ENCODE results near the gene HSPE1. TPM values are rescaled to one million over a fixed set of nuclear protein-coding genes. Genes with fewer than 3 reads are reported as not detected.

HSPE1 gene
- total and polyA plus RNA-seq, 2 of the 8 experiments (the other 6 are each of a cell fraction or from before 2014, with no cell fraction given): 206 to 377 TPM

DNA sequence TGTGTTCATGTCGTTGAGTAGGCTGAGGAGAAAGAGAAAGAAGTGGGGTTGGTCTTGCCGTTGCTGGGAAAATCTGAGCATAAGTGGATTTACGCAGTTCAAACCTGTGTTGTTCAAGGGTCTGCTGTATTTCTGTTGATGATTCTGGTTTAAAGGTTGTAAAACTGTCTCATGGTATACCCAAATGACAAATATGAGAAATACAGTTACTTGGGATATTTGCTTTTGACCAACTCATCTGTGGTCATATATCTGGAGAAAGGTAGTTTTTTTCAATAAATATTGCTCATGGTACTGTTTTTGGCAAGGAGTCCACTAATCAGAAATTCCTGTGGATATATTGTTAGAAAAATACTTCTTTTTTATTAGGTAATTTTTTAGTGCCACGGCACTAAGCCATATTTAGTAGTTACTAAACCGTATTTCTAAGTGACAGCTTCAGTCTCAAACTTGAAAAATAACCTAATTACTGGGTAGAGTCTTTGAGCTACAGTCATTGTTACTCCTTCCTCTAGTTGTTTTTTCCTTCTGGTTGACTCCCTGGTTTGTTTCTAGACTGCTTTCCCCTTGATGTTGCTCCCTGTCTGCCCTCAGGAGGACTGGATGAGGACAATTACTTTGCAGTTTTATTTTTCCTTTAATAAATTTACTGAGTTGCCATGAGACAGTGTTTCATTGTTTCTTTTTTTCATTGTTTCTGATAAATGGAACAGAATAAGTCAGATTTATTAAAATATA, 47.2 kb downstream of the HSPE1 start:
- no peak overlapping the region for H2BK12ac ChIP-seq (ENCODE audit: low read depth, low read length)
- H3K4ac ChIP-seq (replicated peaks; ENCODE audit: insufficient read length, low read depth, low read length): no peak overlapping the region
- no peak overlapping the region for H2BK120ac ChIP-seq (replicated peaks; ENCODE audit: low read depth, low read length)
- H2BK20ac ChIP-seq (ENCODE audit: low read length): no peak overlapping the region
- H3K79me2 ChIP-seq (ENCODE audit: control insufficient read depth in 1 of 2, insufficient read depth in 2 of 2, low read length in 2 of 2): no peaks in the 10 kb centered on the region
- no peak overlapping the region for H3K9ac ChIP-seq (replicated peaks in 1 of 4; ENCODE audit: extremely low read depth in 1 of 4, low read depth in 3 of 4, low read length in 3 of 4)
- H3K4me3 ChIP-seq (ENCODE audit: extremely low read depth in 1 of 4, insufficient read depth in 2 of 4, low read depth in 3 of 4, low read length in 4 of 4): no peak overlapping the region
- H4K20me1 ChIP-seq (replicated peaks in 1 of 2; ENCODE audit: control insufficient read depth in 1 of 2, insufficient read depth in 2 of 2, low read length in 2 of 2): peaks cover 0 to 2% of the 10 kb centered on the region in 2 experiments
- no peaks in the 10 kb centered on the region for H3K27me3 ChIP-seq (replicated peaks in 1 of 4; ENCODE audit: control insufficient read depth in 3 of 4, extremely low read depth in 1 of 4, insufficient read depth in 3 of 4, low read length in 3 of 4)
- ChIA-PET CTCF (ENCODE audit: partially characterized antibody) (interaction anchor here (1.1 kb wide), 1 partner anchor 17 kb away, joined by 3 read pairs; no protein-coding TSS in a partner anchor), POLR2A (ENCODE audit: partially characterized antibody) (interaction anchor here (1.2 kb wide), 1 partner anchor 9 kb away, joined by 3 read pairs; no protein-coding TSS in a partner anchor)
- no peaks in the 10 kb centered on the region for H3K79me1 ChIP-seq (ENCODE audit: low read depth, low read length)
- FAIRE-seq: no peak
- no peak overlapping the region for H3K27ac ChIP-seq (ENCODE audit: low read depth, low read length)
- no peaks in the 10 kb centered on the region for H3K23me2 ChIP-seq (ENCODE audit: low read depth, low read length)
- H3K23ac ChIP-seq (ENCODE audit: insufficient read length): no peak overlapping the region
- no peak overlapping the region for H4K91ac ChIP-seq (replicated peaks; ENCODE audit: insufficient read length, low read length)
- peak overlapping the region; percentile 39 for H3K56ac ChIP-seq (replicated peaks; ENCODE audit: insufficient read length, low read depth, low read length)
- WGBS, 2 experiments (ENCODE audit: extremely low coverage in 1 of 2, insufficient coverage in 1 of 2, insufficient read length in 1 of 2, insufficient replicate concordance in 2 of 2, low coverage in 1 of 2, low lambda C conversion rate in 2 of 2, missing lambda C conversion rate in 1 of 2): 94% methylated on average over 5 of the region's 5 CpGs; no CpG with 5 or more reads in 1 of the 2 experiments
- H3K36me3 ChIP-seq (ENCODE audit: control insufficient read depth in 2 of 4, insufficient read depth in 4 of 4, low read length in 3 of 4): peaks cover 4 to 42% (median 13%) of the 10 kb centered on the region in 4 experiments
- H3K4me1 ChIP-seq (replicated peaks in 1 of 4; ENCODE audit: control insufficient read depth in 3 of 4, insufficient read depth in 4 of 4, low read length in 3 of 4): no peaks in the 10 kb centered on the region
- no peak overlapping the region for H2AFZ ChIP-seq (ENCODE audit: low read length)
- no peak overlapping the region for H3K18ac ChIP-seq (ENCODE audit: extremely low read depth, low read length)
- no peaks in the 10 kb centered on the region for H3K9me3 ChIP-seq (ENCODE audit: insufficient read depth in 2 of 2, low read depth in 1 of 2, low read length in 1 of 2)
- H2AK5ac ChIP-seq (ENCODE audit: low read depth, low read length): no peak overlapping the region
- H4K5ac ChIP-seq (ENCODE audit: insufficient read length, low read depth, low read length): no peak overlapping the region
- no peak overlapping the region for H3K4me2 ChIP-seq (ENCODE audit: insufficient read depth in 1 of 2, low read depth in 2 of 2, low read length in 2 of 2)
- H2BK5ac ChIP-seq (ENCODE audit: low read depth, low read length): no peak overlapping the region
- no peak overlapping the region for H4K8ac ChIP-seq (ENCODE audit: extremely low read depth, insufficient read depth, low read length)
- no peak overlapping the region for H2BK15ac ChIP-seq (ENCODE audit: low read length)
- DNase-seq (ENCODE audit: low read depth in 1 of 2, low spot score in 2 of 2): no peak
- H3K14ac ChIP-seq (ENCODE audit: insufficient read length): no peak overlapping the region
- no peak for TF ChIP-seq SIN3A (conservative IDR thresholded peaks at IDR 0.05 in 1 of 2, IDR thresholded peaks at IDR 0.05 in 1 of 2; ENCODE audit: low read depth in 1 of 2, low read length in 2 of 2)
- no peak for TF ChIP-seq SUZ12 (IDR thresholded peaks at IDR 0.05; ENCODE audit: low read length)
- TF ChIP-seq KDM1A (IDR thresholded peaks at IDR 0.05; ENCODE audit: borderline replicate concordance, low read length): no peak
- TF ChIP-seq, protein P1, sequence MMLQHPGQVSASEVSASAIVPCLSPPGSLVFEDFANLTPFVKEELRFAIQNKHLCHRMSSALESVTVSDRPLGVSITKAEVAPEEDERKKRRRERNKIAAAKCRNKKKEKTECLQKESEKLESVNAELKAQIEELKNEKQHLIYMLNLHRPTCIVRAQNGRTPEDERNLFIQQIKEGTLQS (IDR thresholded peaks at IDR 0.05; ENCODE audit: insufficient read depth, low read depth, low read length): no peak
- no peak for TF ChIP-seq CHD1 (IDR thresholded peaks at IDR 0.05; ENCODE audit: low read depth, low read length)
- TF ChIP-seq EGR1 (IDR thresholded peaks at IDR 0.05; ENCODE audit: borderline replicate concordance, low read depth, low read length): no peak
- TF ChIP-seq CTBP2 (IDR thresholded peaks at IDR 0.05; ENCODE audit: borderline replicate concordance, insufficient read depth, insufficient read length, low read length): no peak
- TF ChIP-seq TEAD4 (IDR thresholded peaks at IDR 0.05; ENCODE audit: low read depth, low read length): no peak
- TF ChIP-seq RXRA (IDR thresholded peaks at IDR 0.05; ENCODE audit: insufficient read depth, low read depth, low read length): no peak
- TF ChIP-seq YY1 (IDR thresholded peaks at IDR 0.05; ENCODE audit: low read depth, low read length): no peak
- TF ChIP-seq BCL11A (IDR thresholded peaks at IDR 0.05; ENCODE audit: low read depth in 2 of 2, low read length in 2 of 2): no peak
